Subcutaneous adipose tissue (tissue), 4 donors: ENCODE measurements around the gene SPATA31D4. TPM values are rescaled to one million over a fixed set of nuclear protein-coding genes. Genes with fewer than 3 reads are reported as not detected.
"Not testable (repeated sequence)": the region's sequence is repeated elsewhere in the genome, so short reads cannot be mapped to it uniquely, and the experiment has no call there.

ENCODE experiments used
- CTCF ChIP-seq: fragments of 450-650 bp; IDR thresholded peaks from one replicate; pipeline ENCODE4 v1.5.1; 2016; ENCODE audit warnings: low read depth, mild to moderate bottlenecking, control low read depth, antibody characterized with exemption, moderate library complexity
- total RNA-seq, 4 donors: library from RNA; depleted of rRNA; stranded (reverse); fragments of >200 nt; gene quantifications; one replicate each; pipeline ENCODE4 v1.1.0, GENCODE V29; 2016

SPATA31D4 gene
- total RNA-seq, 4 donors from 2014 or later, result not detected

DNA sequence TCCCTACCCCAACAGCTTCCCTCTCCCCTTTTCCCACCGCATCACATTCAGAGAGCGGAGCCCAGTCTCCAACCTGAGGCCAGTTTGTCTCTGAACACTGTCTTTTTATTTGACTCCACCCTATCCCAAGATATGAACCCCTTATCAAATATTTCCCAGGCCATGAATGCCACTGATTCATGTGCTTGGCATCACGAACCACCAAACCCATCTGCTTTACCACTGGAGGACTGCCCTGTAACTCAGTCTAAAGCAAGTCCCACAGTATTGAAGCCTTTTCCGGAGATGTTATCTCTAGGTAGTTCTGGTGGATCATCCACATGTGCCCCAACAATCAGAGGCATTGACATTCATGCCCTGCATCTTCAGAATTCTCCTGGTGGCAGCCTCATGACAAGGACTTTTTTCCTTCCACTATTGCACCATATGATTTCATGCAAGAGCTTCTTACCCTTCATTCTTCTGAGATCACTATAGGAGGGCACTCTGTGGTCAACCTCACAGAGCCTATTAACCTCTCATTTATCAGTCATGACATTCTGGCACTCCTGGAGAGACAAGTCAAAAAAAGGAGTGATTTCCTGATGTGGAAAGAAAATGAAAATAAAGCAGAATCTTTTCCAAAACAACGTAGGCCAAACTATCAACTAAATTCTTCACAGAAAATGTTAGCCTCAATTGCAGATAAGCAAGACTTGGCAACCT, 12.3 kb upstream of the SPATA31D4 start:
- no peak for TF ChIP-seq CTCF

- TF ChIP-seq CTCF, result not testable (repeated sequence)
Measured at GRCh38 chr9:81943393-81943792, 15.2 kb downstream of the SPATA31D4 start, which contains the start of gene SPATA31D3. TSS of gene SPATA31D3 (plus strand) at chr9:81943500. CDS start at chr9:81943586, 86 bp downstream.

- TF ChIP-seq CTCF, result no peak
Measured at GRCh38 chr9:81953096-81953495, 24.9 kb downstream of the SPATA31D4 start.

- no peak for TF ChIP-seq CTCF
Measured at GRCh38 chr9:81955625-81956024, 27.4 kb downstream of the SPATA31D4 start.

DNA sequence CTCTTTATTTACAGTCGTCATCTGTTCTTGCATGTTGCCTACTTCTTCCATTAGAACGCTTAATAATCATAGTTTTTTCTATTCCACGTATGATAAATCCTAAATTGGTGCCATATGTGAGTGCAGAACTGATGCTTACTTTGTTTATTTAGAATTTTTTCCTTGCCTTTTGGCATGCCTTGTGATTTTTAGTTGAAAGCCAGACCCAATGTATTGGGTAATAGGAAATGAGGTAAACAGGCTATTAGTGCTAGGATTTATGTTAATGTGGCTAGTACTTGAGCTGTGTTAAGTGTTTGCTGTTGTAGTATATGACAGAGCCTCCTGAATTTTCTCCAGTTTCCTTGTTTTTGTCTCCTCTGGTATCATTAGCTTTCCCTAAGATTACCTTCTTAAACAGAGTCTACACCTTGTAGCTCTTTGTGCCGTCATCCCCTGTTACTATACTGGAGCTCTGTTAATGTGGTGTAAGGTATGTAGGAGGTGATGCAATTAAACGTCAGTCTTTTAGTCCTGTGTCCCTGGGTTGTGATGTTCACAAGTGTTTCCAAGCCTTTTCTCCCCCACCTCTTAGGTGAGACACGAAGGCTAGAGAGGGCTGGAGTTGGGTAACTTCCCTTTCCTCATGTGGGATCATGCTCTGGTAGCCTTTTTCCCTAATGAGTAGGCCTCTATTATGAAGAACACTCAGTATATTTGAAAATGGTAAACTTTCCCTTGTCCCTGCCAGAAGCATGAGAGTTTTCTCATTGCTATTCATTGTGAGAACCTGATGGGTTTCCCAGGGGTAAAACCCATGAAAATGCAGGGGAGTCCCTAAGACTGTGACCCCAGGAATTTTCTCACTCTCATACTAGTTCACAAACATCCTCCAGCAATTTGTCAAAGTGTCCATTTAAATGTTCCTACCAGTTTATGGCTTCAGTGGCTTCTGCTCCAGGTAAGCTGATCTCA, 36.3 kb downstream of the SPATA31D4 start:
- no peak for TF ChIP-seq CTCF

DNA sequence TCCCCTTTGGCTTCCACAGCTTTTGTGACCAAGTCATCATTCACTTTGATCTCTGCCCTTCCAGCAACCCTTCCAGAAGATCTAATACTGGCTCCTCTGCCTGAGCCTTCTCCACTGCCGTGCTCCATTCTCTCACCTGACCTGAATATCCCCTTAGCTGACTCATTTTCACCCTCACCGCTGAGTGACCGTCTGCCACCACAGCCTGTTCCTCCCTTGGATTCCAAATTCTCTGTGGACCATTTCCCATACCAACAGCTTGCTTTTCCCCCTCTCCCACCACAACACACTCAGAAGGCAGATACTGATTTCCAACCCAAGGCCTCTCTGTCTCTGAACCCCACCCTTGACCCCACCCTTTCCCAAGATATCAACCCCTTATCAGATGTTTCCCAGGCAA, 39.8 kb downstream of the SPATA31D4 start:
- no peak for TF ChIP-seq CTCF

DNA sequence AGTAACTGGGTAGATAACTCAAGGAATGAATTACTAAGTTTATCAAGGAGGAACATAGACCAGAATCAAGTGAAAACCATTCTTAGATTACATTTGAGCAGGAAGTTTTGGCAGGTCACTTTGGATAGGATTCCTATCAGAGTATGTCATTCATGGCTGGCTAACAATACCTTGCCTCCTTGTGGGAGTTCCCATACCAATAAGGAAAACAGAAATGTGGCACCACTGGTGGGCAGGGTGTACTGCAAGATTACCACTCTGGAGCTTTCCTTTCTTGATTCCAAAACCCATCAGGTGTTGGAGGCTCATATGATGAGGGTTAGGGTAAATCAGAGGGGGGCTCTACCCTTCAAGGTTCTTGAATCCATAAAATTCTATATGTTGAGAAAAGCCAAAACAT, 41.7 kb downstream of the SPATA31D4 start:
- no peak for TF ChIP-seq CTCF
